HG02885 (cell line): ENCODE data around the gene SH3GL3.

Source experiments
- ATAC-seq: cut with Tn5 transposase; IDR thresholded peaks from one replicate; pipeline ENCODE4 v1.9.1; 2021; ENCODE audit warnings: mild to moderate bottlenecking; ENCODE audit not compliant: unreplicated experiment, poor library complexity

Gene SH3GL3

DNA sequence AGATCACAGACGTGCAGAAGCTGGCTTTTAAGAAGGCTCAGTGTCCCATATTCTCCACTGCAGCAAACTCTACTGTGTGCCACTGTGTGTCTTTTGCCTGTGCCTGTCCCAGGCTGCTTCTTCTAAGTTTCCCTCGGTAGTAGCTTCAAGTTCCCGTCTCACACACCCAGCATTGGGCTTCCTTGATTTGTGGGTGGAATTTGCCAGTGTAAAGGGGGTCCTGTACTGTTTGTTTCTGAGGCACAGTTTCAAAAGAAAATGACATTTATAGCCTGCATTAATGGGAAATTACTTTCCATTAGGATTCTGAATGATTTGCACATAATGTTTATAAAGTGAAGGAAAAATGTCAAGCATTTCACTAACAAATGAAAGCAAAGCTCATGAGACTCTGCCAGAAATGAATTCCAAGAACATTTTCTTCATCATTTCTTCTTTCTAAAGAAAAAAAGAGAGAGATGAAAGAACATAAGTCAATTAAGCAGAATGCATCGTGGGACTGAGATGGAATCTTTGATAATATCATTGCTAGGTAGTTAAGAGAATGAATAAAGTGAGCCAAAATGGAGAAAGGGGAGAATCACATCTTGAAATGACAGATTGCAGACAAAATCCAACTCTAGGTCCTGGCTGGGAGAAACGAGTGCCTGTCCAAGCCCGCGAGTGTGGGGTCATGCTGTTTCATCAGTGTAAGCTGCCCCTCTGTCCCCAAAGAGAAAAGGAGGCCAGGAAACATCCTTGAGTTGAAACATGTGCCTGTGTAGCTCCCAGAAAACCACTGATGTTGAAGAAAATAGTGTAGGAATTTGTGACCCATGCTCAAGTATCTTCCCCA is 158.2 kb downstream of the SH3GL3 start:
- no peak for ATAC-seq

- ATAC-seq = no peak
Measured at GRCh38 chr15:83610132-83610531, 163.0 kb downstream of the SH3GL3 start.

- no peak for ATAC-seq
Measured at GRCh38 chr15:83610901-83611685, 164.0 kb downstream of the SH3GL3 start.

- ATAC-seq = no peak
Measured at GRCh38 chr15:83612226-83612625, 165.1 kb downstream of the SH3GL3 start.

DNA sequence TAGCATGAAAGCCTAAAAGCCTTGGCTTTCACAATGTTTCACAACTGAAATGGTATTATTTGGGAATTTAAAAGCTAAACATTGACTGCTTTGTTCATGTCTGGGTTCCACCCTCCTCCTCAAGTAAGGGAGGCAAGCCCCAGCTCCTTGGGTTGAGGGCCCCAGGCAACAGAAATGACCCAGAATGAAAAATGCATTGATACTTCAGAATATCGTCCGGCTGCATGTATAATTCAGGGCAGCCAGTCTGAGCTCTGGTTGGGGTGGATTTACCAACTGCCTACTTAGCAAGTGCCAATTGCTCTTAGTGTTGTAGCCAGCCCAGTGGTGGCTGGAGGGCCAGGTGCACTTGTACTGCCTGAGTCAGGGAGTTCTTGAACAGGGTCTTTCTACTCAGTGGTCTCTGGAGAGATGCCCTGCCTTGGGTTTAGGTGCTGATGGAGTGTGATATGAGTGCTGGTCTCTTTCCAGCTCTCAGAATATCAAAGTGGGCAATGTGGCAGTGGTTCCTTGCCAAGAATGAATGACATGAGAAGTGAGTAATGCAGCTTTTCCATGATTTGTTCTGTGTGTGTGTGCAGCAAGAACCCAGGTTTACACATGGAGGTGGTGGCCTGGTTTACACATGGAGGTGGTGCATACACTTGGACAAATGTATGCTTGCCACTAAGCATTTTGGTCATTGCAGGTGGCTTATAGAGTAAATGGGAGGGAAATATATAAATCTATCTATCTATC is 165.9 kb downstream of the SH3GL3 start:
- no peak for ATAC-seq

DNA sequence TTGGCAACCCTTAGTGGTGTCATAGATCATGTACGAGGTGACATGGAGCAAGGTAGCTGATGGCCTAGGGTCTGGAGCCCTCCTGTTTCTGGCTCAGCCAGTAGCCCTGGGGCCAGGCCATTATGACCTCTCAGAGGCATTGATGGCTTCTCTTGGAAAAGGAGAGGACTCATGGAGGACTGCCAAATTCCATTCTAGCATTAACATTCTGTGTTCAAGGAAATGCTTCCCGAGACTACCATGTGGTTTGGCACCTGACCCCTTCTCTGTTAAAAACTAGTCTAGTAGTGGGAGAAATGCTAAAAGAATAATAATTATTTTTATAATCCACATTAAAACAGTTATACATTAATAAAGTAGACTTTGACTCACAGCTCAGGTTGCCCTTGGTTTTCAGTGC is 166.6 kb downstream of the SH3GL3 start:
- ATAC-seq = no peak

DNA sequence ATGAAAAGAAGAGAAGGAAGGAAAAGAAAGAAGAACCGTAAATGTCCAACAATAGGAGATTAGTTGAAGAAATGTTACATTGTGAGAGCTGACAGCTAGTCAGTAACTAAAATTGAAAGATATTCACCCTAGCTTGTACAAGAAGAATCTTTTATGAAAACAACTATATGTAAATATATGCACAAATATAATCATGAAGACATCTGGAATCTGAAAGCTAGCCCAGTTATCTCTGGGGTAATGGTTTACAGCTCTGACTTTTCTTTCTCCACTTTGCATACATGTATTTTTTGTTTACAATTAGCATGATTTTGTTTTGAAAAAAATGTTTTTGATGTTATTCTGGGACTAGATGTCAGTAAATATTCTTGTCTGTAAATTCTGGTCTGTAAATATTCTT is 169.7 kb downstream of the SH3GL3 start:
- ATAC-seq = no peak

DNA sequence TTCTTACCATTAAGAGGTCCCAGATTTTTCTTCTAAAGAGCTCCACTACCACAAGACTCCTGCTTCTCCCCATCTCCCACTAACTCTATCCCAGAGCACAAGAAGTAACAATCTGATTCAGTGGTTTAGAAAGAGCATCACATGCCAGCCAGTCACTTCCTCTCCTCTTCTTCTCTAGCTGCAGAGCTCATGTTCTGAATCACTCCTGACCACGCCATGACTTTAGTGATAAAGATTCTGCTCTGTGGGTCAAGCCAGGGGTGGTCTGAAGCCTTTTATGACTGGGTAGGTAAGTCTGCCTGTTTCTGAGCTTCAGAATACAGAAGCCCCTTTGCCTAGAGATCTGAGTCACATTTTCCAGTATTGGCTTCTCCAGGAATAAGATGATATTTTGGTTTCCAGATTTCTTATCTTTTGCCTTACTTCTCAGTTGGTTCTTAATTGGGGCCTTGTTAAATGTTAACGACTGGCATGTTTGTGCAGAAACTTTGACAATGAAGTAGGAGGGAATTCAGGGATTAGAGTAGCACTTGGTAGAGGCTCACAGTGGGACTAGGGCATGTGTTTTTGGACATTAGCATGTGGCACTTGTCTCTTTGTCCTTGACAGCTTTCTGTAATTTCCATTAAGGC is 179.1 kb downstream of the SH3GL3 start:
- no peak for ATAC-seq

DNA sequence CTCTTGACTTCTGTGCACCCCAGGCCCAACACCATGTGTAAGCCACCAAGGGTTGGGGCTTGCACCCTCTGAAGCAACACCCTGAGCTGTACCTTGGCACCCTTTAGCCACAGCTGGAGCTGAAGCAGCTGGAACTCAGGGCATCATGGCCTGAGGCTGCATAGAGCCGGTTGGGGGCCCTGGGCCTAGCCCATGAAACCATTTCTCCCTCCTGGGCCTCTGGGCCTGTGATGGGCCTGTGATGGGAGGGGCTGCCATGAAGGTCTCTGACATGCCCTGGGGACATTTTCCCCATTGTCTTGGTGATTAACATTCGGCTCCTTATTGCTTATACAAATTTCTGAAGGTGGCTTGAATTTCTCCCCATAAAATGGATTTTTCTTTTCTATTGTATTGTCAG is 184.4 kb downstream of the SH3GL3 start:
- ATAC-seq = no peak

- no peak for ATAC-seq
Measured at GRCh38 chr15:83643201-83643600, 196.1 kb downstream of the SH3GL3 start.

GRCh38 chr15:83644439-83644838 is 197.3 kb downstream of the SH3GL3 start:
- ATAC-seq = no peak

DNA sequence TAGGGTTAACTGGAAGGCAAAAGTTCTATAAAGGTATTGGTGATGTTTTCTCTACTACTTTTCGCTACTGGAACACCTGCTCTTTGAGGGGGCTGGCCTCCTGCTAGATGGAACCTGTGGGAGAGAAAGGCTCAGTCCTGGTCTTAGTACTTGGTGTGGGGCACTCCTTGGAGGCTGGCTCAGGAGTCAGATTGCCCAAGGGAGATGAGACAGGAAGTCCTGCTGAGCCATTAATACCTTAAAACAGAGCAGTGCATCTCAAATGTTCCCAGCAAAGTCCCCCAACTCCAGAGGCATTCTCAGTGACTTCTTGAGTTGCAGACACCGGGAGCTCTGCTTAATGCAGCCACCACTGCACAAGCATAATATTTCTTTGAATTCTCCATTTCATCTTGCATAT is 203.7 kb downstream of the SH3GL3 start:
- ATAC-seq = no peak

GRCh38 chr15:83651541-83651940 is 204.4 kb downstream of the SH3GL3 start:
- ATAC-seq = no peak

- no peak for ATAC-seq
Measured at GRCh38 chr15:83652626-83653204, 205.6 kb downstream of the SH3GL3 start.

DNA sequence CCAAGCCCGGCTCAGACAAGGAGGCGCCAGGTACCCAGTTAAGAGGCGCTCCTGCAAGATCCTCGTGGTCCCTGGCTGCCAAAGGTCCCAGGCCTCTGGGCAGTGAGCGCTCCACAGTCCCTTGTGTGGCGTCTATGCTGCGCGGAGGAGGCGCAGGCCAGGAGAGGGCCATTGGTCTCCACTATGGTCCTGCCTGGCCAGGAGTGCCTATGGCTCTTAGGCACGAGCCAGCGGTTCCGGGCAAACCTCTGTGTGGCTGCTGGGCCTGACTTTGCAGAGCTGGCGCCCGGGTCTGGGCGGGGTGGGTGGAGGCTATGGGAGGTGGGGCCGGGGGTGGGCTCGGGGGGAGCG is 206.1 kb downstream of the SH3GL3 start:
- no peak for ATAC-seq

GRCh38 chr15:83653639-83654378 is 206.7 kb downstream of the SH3GL3 start, which contains the start of gene ADAMTSL3:
TSS of gene ADAMTSL3 (plus strand) at chr15:83654123. CDS start at chr15:83655762, 1,639 bp downstream.
- no peak for ATAC-seq

- ATAC-seq = no peak
Measured at GRCh38 chr15:83654379-83655236, 207.5 kb downstream of the SH3GL3 start.

- ATAC-seq = no peak
Measured at GRCh38 chr15:83655237-83655616, 208.1 kb downstream of the SH3GL3 start.

DNA sequence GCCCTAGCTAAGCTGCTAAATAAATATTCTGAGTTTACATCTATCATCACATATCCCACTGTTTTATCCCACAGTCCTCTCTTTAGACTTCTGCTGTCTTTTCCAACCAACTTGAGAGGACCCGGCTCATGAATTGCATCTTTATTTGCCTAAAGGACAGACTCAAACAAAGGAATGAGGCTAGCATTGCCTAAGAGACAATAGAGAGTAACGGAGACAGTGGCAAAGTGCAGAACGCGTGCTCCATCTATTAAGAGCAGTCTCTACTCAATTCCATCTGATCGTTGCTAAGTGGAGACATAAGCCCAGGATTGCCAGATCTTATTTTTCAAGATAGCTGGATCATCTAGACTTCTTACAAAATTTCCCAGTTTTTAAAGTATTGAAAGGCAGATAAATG is 209.1 kb downstream of the SH3GL3 start:
- ATAC-seq = no peak
